GM10266 (cell line): Measurements from ENCODE around the gene COASY.

Source experiments
- DNase-seq: peaks from one replicate; pipeline ENCODE4 v3.0.0; 2012; ENCODE audit errors: extremely low spot score
- CTCF ChIP-seq: IDR thresholded peaks from 2 replicates; pipeline ENCODE4 v1.5.1; 2012; ENCODE audit warnings: mild to moderate bottlenecking, low read depth; ENCODE audit not compliant: control insufficient read depth, insufficient read depth; ENCODE audit errors: missing control alignments

COASY gene

GRCh38 chr17:42522263-42522790, 39.6 kb upstream of the COASY start:
- TF ChIP-seq CTCF = no peak
- DNase-seq = no peak

- TF ChIP-seq CTCF = no peak
- DNase-seq = no peak
Observed at GRCh38 chr17:42522798-42523278, 39.1 kb upstream of the COASY start.

- no peak for DNase-seq
- TF ChIP-seq CTCF = no peak
Observed at GRCh38 chr17:42525221-42525620, 36.7 kb upstream of the COASY start.

GRCh38 chr17:42526031-42526444, 35.9 kb upstream of the COASY start:
- no peak for DNase-seq
- TF ChIP-seq CTCF = no peak

GRCh38 chr17:42527932-42528331, 34.0 kb upstream of the COASY start:
- no peak for TF ChIP-seq CTCF
- DNase-seq = no peak

GRCh38 chr17:42529061-42529460, 32.9 kb upstream of the COASY start:
- no peak for TF ChIP-seq CTCF
- DNase-seq = no peak

- no peak for DNase-seq
Observed at GRCh38 chr17:42530952-42531454, 30.9 kb upstream of the COASY start.

More at GRCh38 chr17:42530952-42531454, 30.9 kb upstream of the COASY start:
- no peak for TF ChIP-seq CTCF
